ENCODE results near the gene SLITRK3.

The SLITRK3 gene

DNA sequence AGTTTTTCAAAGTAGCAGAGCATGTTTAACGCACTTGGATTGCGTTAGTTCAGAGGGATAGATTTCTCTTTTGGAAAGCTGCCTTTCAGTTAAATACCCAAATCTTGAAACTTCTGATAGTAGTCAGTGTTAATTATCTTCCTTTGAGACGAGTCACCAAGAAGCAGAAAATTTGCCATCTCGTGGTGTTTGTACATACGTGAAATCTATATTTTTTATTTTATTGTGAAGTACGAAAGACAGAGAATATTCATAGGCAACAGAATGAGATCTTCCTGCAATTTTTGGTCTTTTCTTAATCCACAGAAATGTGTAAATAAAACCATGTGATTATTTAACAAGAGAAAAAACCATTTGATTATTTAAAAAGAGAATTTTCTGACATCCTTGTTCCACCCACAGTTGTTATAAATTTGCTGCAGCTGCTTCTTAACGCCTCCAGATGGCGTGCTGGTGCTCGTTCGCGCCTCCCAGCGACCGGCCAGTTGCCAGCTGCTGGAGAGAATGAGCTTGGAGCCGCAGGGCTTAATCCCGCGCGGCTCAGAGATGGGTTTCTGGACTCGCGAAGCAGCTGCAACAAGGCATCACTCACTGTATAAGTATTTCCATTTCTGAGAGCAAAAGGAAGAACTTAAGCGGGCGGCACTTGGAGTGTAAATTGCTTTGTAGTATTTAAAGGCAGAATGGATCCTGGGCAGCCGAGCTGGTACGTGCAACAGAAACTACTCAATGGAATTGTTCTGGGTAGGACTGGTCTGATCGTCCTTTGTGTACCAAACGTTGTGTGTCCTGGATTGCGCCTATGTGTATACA, 10.5 kb upstream of the SLITRK3 start:
- no peak overlapping the region for H2AFZ ChIP-seq (ENCODE audit: low read length)
- TF ChIP-seq EZH2 (IDR thresholded peaks at IDR 0.05; ENCODE audit: borderline replicate concordance, low read length) = no peak
- TF ChIP-seq, protein P1, sequence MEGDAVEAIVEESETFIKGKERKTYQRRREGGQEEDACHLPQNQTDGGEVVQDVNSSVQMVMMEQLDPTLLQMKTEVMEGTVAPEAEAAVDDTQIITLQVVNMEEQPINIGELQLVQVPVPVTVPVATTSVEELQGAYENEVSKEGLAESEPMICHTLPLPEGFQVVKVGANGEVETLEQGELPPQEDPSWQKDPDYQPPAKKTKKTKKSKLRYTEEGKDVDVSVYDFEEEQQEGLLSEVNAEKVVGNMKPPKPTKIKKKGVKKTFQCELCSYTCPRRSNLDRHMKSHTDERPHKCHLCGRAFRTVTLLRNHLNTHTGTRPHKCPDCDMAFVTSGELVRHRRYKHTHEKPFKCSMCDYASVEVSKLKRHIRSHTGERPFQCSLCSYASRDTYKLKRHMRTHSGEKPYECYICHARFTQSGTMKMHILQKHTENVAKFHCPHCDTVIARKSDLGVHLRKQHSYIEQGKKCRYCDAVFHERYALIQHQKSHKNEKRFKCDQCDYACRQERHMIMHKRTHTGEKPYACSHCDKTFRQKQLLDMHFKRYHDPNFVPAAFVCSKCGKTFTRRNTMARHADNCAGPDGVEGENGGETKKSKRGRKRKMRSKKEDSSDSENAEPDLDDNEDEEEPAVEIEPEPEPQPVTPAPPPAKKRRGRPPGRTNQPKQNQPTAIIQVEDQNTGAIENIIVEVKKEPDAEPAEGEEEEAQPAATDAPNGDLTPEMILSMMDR (IDR thresholded peaks at IDR 0.05; ENCODE audit: low read length) = peak; percentile 99
- no peaks in the 10 kb centered on the region for H4K20me1 ChIP-seq (ENCODE audit: insufficient read depth, low read length)
- H3K27ac ChIP-seq (ENCODE audit: low read depth, low read length, poor library complexity, severe bottlenecking) = no peak overlapping the region
- no peaks in the 10 kb centered on the region for H3K36me3 ChIP-seq (ENCODE audit: insufficient read depth, low read length)
- peak overlapping the region; percentile 26 for H3K4me2 ChIP-seq (ENCODE audit: low read length)
- H3K27me3 ChIP-seq (ENCODE audit: insufficient read depth, low read length) = no peaks in the 10 kb centered on the region
- peaks cover 4% of the 10 kb centered on the region for H3K4me1 ChIP-seq (ENCODE audit: insufficient read depth, low read length, severe bottlenecking)
- no peak overlapping the region for H3K4me3 ChIP-seq (ENCODE audit: low read depth, low read length, poor library complexity, severe bottlenecking)
- H3K9ac ChIP-seq (ENCODE audit: low read length) = no peak overlapping the region
- no peaks in the 10 kb centered on the region for H3K79me2 ChIP-seq (ENCODE audit: insufficient read depth, low read length)
- no peaks in the 10 kb centered on the region for H3K9me2 ChIP-seq (ENCODE audit: low read depth, low read length)
- no peaks in the 10 kb centered on the region for H3F3A ChIP-seq (ENCODE audit: insufficient read depth, low read length)
- H3K9me3 ChIP-seq (ENCODE audit: low read length) = no peaks in the 10 kb centered on the region

DNA sequence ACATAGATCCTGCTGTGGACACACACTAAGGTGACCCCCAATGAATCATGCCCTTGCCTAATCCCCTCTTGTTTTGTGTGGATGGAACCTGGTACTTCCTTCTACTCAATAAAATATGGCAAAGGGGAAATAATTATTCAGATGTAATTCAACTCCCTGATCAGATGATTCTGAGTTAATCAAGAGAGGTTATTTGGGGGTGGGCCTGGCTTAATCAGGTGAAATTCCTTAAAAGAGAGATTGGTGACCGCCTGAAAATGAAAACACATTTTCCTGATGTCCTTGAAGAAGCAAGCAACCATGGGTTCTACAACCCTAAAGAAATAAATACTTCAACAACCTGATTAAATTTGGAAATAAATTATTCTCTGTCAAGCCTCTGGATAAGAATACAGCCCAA, 8.3 kb upstream of the SLITRK3 start:
- no peaks in the 10 kb centered on the region for H3K9me3 ChIP-seq (ENCODE audit: low read length)
- H2AFZ ChIP-seq (ENCODE audit: low read length) = no peak overlapping the region
- H3K9ac ChIP-seq (ENCODE audit: low read length) = no peak overlapping the region
- H3K27ac ChIP-seq (ENCODE audit: low read depth, low read length, poor library complexity, severe bottlenecking) = no peak overlapping the region
- no peak overlapping the region for H3K4me3 ChIP-seq (ENCODE audit: low read depth, low read length, poor library complexity, severe bottlenecking)
- H3F3A ChIP-seq (ENCODE audit: insufficient read depth, low read length) = no peaks in the 10 kb centered on the region
- no peak overlapping the region for H3K4me2 ChIP-seq (ENCODE audit: low read length)
- H4K20me1 ChIP-seq (ENCODE audit: insufficient read depth, low read length) = no peaks in the 10 kb centered on the region; the same call in 1 of the 2 replicates
- peaks cover 4% of the 10 kb centered on the region for H3K4me1 ChIP-seq (ENCODE audit: insufficient read depth, low read length, severe bottlenecking)
- TF ChIP-seq EZH2 (IDR thresholded peaks at IDR 0.05; ENCODE audit: borderline replicate concordance, low read length) = no peak
- TF ChIP-seq, protein P1 (IDR thresholded peaks at IDR 0.05; ENCODE audit: low read length) = no peak
- no peaks in the 10 kb centered on the region for H3K36me3 ChIP-seq (ENCODE audit: insufficient read depth, low read length)
- H3K79me2 ChIP-seq (ENCODE audit: insufficient read depth, low read length) = no peaks in the 10 kb centered on the region
- no peaks in the 10 kb centered on the region for H3K27me3 ChIP-seq (ENCODE audit: insufficient read depth, low read length)
- no peaks in the 10 kb centered on the region for H3K9me2 ChIP-seq (ENCODE audit: low read depth, low read length)

DNA sequence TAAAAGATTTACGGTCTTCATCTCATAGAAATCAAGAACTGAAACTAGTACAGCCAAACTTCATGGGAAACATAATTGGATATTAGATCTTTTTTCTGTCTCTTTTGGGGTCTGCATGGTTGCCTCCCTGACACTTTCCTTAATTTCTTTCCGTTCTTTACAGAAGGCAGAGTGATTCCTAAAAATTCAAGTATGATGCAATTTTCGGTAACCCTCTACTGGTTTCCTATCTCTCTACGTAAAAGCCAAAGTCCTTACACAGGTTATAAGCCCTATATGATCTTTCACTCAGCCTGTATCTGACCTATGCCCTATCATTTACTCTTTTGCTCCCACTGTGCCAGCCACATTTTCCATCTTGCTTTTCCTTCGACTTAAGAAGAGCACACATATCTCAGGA, 6.8 kb upstream of the SLITRK3 start:
- Histone ChIP-seq H3K4me1 (ENCODE audit: insufficient read depth, low read length, severe bottlenecking) (peaks cover 4% of the 10 kb centered on the region), H4K20me1 (ENCODE audit: insufficient read depth, low read length) (no peaks in the 10 kb centered on the region; the same call in 1 of the 2 replicates), H3K9me3 (ENCODE audit: low read length) (no peaks in the 10 kb centered on the region), H3K27me3 (ENCODE audit: insufficient read depth, low read length) (no peaks in the 10 kb centered on the region), H3K79me2 (ENCODE audit: insufficient read depth, low read length) (no peaks in the 10 kb centered on the region), H3K27ac (ENCODE audit: low read depth, low read length, poor library complexity, severe bottlenecking) (no peak overlapping the region), H3F3A (ENCODE audit: insufficient read depth, low read length) (no peaks in the 10 kb centered on the region), H3K4me3 (ENCODE audit: low read depth, low read length, poor library complexity, severe bottlenecking) (no peak overlapping the region), H3K9ac (ENCODE audit: low read length) (no peak overlapping the region), H2AFZ (ENCODE audit: low read length) (no peak overlapping the region), H3K36me3 (ENCODE audit: insufficient read depth, low read length) (no peaks in the 10 kb centered on the region), H3K4me2 (ENCODE audit: low read length) (no peak overlapping the region), H3K9me2 (ENCODE audit: low read depth, low read length) (no peaks in the 10 kb centered on the region)
- TF ChIP-seq EZH2 (IDR thresholded peaks at IDR 0.05; ENCODE audit: borderline replicate concordance, low read length) = no peak
- TF ChIP-seq, protein P1 (IDR thresholded peaks at IDR 0.05; ENCODE audit: low read length) = no peak

Data from OCI-LY1 (cell line).